ENCODE results near the gene CLCA4.

Gene CLCA4

DNA sequence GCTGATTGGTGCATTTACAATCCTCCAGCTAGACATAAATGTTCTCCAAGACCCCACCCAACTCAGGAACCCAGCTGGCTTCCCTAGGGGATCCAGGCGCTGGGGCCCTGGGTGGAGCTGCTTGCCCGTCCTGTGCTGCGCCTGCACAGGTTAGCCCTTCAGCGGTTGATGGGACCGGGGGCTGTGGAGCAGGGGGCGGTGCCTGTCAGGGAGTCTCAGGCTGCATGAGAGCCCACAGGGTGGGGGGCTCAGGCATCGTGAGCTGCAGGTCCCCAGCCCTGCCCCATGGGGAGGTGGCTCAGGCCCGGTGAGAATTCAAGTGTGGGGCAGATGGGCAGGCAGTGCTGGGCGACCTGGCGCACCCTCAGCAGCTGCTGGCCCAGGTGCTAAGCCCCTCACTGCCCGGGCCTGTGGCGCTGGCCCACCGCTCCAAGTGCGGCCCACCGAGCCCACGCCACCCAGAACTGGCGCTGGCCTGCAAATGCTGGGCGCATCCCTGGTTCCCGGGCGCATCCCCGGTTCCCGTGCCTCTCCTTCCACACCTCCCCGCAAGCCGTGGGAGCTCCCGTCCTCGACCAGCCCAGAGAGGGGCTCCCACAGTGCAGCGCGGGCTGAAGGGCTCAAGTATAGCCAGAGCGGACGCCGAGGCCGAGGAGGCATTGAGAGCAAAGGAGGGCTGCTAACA lies 23.1 kb upstream of the CLCA4 start:
- no peak for DNase-seq (ENCODE audit: low read depth in 3 of 3, low spot score in 1 of 3)

DNA sequence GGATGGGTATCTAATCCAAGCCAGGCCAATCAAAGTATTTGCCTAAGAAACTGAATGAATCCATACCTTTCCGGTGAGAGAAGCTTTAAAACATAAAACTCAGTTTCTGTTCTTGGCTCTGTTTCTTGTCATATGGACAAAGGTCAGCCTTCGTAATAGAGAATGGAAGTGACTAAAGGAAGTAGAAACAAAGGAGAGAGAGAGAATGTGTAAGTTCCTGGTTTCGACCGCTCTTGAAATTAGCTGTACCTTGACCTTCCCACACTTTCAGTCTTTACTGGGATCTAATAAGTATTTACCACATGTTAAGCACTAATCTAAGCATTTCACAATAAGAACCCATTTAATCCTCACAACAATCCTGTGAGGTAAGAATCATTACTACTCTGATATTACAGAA lies 19.6 kb upstream of the CLCA4 start:
- DNase-seq (ENCODE audit: low read depth in 3 of 3, low spot score in 1 of 3): no peak

DNA sequence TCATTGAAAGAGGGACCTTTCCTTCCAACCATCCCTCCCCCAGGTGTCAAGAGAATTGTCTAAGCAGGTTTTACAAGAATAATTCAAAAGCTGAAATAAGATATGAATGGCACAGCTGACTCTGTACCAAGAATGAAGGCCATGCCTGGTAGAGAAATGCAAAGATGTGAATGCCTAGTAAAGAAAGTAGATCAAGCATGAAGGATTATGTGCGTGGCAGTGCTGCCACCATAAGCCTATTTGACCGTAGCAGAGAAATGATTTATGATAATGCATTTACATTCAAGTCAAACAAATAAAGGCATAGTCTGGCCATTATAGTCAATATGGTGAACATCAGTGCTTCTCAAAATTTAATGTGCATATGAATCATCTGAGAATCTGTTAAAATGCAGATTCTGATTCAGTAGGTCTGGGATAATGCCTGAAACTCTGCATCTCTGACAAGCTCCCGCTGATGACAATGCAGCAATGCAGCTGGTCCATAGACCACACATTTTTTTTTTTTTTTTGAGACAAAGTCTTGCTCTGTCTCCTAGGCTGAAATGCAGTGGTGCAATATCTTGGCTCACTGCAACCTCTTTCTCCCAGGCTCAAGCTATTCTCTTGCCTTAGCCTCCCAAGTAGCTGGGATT lies 16.6 kb upstream of the CLCA4 start:
- DNase-seq (ENCODE audit: low read depth in 3 of 3, low spot score in 1 of 3): no peak

DNA sequence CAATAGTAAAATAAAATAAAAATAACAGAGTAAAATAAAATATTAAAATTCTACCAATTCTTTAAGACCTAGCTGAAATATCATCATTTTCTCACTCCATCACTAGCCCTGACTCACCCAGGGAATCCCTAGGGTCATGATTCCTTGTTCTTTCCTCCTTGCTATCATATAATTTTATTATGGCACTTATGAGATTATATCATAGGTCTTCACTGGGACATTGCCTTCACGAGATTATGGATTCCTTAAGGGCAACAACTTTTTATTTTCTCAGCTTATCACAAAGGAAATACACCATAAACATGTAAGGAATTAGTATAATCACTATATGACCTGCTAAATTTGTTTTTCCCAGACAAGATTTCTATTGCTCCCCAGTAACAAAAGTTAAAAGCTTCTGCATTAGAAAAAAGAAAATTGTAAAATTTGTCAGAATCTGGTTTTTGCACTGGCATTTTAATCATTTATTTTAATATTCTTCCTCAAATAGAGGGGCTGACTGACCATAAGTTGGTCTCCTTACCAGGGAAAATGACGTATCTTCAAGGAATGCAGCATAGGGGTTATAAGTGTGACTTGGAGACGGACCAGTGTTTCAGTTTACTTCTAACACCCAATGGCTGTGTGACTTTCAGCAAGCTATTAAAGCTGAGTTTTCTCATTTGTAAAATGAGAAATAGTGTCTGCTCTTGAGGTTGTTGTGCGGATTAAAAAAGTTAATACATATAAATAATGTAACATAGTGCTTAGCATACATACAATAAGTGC lies 8.8 kb upstream of the CLCA4 start:
- DNase-seq (ENCODE audit: low read depth in 3 of 3, low spot score in 1 of 3): no peak

DNA sequence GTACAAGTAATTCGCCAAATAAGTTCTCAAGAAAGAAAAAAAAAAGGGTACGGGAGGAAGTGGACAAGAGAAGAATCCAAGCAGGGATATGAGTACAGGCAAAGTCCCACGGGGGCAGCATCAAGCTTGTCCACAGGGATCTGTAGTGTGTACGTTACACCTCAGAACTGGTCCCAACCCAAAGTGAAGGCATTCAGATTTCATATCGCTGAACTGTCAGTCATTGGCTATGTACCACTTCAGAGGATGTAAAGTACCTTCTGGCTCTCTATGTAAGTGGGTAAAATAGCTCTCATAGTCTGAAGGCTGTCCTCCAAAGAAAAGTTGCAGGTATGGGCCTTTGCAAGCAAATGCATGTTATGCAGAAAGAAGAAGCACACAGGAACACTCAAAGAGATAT lies 8.1 kb upstream of the CLCA4 start:
- DNase-seq (ENCODE audit: low read depth in 3 of 3, low spot score in 1 of 3): no peak

DNA sequence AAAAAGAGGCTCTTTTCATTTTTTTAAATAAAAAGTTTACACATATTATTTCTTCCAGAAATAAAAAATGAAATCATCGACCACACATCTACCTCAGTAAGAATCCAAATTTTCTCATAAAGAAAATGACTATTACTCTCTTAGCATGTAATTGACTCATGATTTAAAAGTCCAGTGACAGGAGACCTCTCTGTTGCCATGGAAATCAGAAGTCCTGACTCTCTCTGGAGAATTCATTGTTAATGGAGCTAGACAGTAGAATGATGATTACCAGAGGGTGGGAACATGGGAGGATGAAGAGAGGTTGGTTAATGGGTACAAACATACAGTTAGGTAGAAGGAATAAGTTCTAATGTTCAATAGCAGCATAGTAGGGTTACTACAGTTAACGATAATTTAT lies 5.0 kb upstream of the CLCA4 start:
- no peak for DNase-seq (ENCODE audit: low read depth in 3 of 3, low spot score in 1 of 3)

DNA sequence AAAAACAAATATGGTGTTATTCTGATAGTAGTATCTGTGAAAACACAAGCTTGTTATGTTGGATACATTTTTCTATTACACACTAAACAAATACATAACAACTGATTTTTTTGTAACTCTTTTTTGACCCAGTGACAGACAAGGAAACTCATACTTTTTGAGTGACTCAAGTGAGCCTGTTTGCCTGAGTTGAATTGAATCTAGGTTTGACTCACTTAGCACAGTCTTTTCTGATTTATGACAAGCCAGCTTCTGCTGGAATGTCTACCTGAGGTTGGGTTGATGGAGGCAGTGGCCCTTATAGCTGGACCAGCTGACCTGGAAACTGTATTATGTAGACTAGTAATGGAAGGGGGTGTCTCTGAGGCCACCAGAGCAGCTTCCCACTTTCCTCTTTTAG lies 4.2 kb upstream of the CLCA4 start:
- DNase-seq (ENCODE audit: low read depth in 3 of 3, low spot score in 1 of 3): no peak

DNA sequence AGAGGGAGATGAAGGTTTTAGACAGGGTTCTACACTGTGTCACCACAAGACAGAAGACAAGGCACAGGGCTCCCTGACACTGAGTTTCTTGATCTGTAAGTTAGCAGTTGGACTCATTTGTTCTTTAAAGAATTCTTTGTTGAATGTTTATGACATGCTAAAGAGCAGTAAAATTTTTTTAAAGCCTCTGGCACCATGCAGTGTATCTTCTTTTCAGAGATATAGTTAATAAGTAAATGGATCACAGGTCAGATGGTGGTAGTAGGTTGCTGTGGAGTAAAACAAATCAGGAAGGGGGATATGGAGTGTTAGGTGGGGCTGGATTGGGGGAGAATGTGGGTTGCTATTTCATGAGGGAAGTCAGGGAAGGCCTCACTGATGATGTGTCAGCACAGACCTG lies 2.0 kb downstream of the CLCA4 start:
- no peak for DNase-seq (ENCODE audit: low read depth in 3 of 3, low spot score in 1 of 3)

DNA sequence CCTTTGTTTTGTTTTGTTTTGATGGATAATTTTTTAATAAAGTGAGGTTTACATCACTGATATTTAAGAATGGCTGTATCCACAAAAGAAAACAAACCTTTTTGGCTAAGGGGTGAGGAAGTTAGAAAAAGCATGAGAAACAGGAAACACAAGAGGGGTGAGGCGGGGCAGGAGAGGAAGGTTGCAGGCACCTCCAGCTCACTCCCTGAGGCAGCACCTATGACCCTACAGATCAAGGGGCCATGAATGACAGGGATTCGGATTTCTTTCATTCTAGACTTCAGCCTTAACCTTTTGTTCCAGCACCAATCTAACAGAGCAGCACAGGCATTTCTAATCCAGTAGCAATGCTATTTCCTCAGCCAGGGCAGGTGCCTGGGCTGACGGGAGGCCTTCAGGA lies 4.4 kb downstream of the CLCA4 start:
- no peak for DNase-seq (ENCODE audit: low read depth in 3 of 3, low spot score in 1 of 3)

DNA sequence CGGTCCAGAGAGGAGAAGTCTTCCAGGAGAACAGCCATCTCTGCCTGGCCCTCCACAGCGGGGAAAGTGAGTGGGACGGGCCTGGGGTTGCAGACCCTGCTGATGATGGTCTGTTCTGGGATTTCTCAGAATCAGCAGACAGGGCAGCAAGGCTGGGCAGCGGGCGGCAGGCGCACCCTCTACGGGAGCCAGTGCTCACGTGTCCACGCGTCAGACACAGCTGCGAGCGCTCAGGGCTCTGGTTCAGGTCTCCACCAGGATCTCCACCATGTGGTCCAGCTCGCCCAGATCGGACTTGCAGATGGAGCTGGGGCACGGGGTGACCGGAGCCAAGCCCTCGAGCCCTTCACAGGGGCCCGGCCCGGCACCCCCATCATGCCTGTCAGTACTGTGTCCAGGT lies 5.5 kb downstream of the CLCA4 start:
- DNase-seq (ENCODE audit: low read depth in 3 of 3, low spot score in 1 of 3): no peak

DNA sequence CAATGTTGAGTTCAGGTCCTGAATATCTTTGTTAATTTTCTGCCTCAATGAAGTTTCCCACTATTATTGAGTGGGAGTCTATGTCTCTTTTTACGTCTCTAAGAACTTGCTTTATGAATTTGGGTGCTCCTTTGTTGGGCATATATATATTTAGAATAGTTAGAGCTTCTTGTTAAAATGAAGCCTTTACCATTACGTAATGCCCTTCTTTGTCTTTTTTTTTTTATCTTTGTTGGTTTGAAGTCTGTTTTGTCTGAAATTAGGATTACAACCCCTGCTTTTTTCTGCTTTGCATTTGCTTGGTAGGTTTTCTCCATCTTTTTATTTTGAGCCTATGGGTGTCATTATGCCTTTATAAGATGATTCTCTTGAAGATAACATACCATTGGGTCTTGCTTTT lies 10.9 kb downstream of the CLCA4 start:
- no peak for DNase-seq (ENCODE audit: low read depth in 3 of 3, low spot score in 1 of 3)

DNA sequence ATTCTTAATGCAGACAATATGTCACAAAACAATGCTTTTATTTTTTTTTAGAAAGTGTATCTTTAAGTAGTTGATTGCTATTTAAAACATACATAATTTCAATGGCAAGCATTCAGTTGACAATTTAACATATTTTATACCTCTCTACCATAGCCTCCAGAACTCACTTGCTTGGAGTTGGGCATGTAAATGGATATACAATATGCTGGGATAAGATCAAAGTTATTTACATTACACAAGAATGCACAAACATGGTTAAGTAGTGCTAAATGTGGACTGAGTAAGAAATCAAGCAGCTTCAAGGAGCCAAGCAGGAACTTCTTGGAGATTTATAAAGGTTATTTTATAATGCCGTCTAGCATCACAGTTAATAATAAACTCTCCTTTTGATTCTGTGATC lies 17.0 kb downstream of the CLCA4 start:
- no peak for DNase-seq (ENCODE audit: low read depth in 3 of 3, low spot score in 1 of 3)

DNA sequence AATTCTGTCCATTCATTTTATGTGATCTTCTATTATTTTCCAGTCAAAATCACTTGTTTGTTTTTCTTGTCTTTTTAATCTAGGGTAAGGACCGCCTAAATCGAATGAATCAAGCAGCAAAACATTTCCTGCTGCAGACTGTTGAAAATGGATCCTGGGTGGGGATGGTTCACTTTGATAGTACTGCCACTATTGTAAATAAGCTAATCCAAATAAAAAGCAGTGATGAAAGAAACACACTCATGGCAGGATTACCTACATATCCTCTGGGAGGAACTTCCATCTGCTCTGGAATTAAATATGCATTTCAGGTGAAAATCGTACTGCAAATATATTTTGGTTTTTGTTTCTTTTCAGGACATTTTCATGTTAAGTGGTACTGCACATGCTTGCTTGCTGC lies 20.5 kb downstream of the CLCA4 start:
- DNase-seq (ENCODE audit: low read depth in 3 of 3, low spot score in 1 of 3): no peak

DNA sequence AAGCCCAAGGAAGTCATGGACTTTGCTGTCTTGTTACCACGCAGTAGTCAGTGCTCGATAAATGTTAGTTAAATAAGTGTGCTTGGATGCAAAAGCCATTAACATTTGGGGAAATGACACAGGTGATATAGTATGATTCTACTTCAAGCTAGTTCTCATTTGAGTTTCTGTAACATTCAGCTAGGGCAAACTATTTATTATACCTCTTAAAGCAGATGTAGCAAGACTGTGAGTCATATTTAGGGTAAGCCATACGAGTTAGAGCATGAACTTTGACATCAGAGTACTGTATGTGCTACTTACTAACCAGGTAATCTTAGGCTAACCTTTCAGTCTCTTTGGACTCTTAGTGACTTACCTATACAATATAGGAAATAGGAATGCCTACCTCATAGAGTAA lies 21.0 kb downstream of the CLCA4 start:
- no peak for DNase-seq (ENCODE audit: low read depth in 3 of 3, low spot score in 1 of 3)

DNA sequence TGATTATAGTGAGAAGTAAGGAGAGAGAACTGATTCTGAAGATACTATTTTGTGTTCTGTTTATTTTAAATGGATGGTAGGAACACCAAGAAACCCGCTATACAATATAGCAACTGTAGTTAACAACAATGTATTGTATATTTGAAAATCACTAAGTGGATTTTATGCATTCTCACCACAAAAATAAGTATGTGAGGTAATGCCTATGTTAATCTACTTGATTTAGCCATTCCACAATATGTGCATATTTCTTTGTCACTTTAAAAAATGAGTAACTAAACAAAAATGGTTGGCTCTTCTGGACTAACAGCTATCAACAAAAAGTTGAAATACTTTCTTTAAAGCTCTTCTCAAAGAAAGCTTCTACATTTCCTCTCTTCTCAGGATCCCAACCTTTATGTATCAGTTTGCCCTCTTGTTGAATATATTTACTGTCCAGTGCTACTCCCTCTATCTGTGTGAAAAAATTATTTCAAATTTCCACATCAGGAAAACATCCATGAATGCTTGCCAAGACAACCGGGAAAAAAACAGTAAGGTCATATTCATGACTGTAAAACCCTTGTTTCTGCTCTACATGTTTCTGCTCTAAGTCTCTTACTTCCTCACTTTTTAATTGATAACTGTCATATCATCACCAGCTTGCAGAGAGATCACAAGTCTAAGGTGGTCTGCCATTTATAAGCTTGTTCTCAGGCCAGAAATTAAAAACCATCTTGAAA lies 27.0 kb downstream of the CLCA4 start:
- DNase-seq (ENCODE audit: low read depth in 3 of 3, low spot score in 1 of 3): no peak

DNA sequence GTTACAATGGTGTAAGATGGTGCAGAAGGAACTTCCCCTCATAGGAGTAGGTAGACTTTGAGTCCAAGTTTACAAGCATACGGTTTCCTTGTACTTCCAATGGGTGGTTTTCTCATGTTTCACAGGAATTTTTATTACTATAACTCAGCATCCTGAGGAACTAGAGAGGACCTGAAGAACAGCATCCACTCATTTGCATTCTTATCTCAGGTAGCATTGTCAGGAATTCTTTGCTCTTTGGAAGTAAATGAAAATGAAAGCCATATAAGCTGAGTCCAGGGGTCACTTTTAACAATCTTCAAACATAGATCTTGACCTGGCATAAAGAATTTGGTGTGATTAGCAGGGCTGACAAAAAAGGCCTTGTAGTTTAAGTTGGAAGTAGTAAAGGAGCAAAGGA lies 34.4 kb downstream of the CLCA4 start:
- no peak for DNase-seq (ENCODE audit: low read depth in 3 of 3, low spot score in 1 of 3)

DNA sequence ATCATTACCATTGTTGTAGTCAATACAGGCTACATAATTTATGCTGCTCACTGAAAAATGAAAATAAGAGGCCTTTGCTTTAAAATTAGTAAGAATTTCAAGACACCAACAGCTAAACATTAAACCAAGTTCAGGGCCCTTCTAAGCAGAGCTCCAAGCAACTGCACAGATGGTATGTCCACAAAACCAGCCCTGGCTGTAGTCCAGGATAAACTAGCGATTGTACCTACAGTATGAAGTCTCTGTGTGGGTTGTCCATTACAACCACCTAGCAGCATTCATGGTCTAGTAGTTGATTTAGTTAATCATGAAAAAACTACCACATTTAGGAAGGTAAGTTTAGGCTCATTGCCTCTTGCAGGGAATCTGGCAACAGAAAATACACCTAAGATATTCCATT lies 35.3 kb downstream of the CLCA4 start:
- no peak for DNase-seq (ENCODE audit: low read depth in 3 of 3, low spot score in 1 of 3)

DNA sequence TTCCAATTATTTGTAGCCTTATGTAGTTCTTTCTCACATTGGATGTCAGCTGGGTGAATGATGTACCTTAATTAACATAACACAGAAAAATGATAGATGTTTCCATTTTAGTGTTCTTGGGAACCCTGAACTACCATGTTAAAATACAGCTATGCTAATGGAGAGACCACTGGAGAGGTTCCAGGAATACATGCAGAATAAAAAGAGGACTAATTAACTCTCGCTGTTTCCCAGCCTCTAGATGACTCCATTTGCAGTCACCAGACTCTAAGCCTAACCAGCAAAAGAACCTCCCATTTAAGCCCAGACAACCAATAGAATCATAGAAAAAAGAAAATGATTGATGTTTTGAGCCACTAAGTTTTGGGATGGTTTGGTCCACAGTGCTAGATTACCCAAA lies 36.2 kb downstream of the CLCA4 start:
- DNase-seq (ENCODE audit: low read depth in 3 of 3, low spot score in 1 of 3): no peak

DNA sequence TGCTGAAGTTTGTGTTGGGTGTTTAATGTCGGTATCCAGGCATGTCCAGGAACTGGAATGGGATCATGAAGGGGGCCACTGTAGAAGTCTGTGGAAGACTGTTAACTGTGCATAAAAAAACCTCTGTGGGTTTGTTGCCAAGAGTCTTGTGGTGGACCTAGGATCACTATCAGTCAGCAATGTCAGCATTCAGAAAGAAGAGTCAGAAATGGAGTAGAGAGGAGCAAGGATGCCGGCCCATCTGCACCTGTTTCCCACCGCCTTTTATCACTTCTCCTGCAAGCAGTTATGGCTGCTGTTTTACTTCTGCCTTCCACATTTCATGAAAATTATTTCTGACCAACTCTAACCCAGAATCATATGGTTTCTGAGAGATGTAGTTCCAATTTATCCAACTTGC lies 36.7 kb downstream of the CLCA4 start:
- no peak for DNase-seq (ENCODE audit: low read depth in 3 of 3, low spot score in 1 of 3)

DNA sequence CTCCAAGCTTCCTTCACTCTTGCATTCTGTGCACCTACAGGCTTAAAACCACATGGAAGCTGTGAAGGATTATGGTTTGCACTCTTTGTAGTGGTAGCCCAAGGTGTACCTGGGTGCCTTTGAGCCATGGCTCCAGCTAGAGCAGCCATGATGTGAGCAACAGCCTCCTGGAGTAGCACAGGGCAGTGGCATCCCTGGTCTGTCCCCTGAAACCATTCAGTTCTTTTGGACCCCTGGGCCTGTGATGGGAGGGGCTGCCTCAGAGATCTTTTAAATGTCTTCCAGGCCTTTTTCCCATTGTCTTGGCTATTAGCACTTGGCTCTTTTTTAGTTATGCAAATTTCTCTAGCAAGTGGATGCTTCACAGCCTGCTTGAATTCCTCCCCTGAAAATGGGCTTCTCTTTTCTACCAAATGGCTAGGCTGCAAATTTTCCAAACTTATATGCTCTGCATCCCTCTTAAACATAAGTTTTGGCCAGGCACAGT lies 47.4 kb downstream of the CLCA4 start:
- DNase-seq (ENCODE audit: low read depth in 3 of 3, low spot score in 1 of 3): no peak

DNA sequence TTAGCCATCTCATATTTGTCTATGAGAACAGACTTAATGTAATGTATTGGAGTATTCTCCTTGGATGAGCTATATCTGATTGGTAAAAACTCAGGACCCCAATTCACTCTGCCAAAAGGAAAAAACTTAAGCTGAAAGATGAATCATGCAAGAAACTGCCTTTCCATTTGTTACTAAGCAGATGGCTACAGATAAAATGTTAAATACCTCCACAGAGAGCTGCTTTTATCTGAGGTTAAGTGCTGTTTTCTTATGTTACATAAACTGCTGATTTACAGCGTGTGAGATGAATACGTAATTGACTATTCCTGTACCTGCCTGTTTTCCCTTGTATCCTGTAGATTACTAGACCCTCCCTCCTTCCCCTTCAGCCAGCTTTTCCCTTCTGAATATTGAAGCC lies 49.3 kb downstream of the CLCA4 start:
- no peak for DNase-seq (ENCODE audit: low read depth in 3 of 3, low spot score in 1 of 3)
